CD4-positive, alpha-beta T cell treated with Interleukin-10 for 1 hour (primary cell): ENCODE results near the gene TMEM176A.
"Not testable (repeated sequence)": the region's sequence is repeated elsewhere in the genome, so short reads cannot be mapped to it uniquely, and the experiment has no call there.

Source experiments
- DNase-seq: peaks from one replicate; pipeline ENCODE4 v3.0.0-alpha.2; 2020

The TMEM176A gene

GRCh38 chr7:150800581-150801241 lies at the start of gene TMEM176A:
Gene TMEM176A, plus strand, starts transcription at chr7:150800769. Its CDS starts 782 bp downstream, at chr7:150801551.
- DNase-seq = peak; percentile 5

- no peak for DNase-seq
Measured at GRCh38 chr7:150751702-150752101, 48.9 kb upstream of the TMEM176A start.

- DNase-seq = no peak
Measured at GRCh38 chr7:150753239-150753638, 47.3 kb upstream of the TMEM176A start.

- peak; percentile 62 for DNase-seq
Measured at GRCh38 chr7:150753826-150754603, 46.6 kb upstream of the TMEM176A start.

GRCh38 chr7:150754951-150755350 lies 45.6 kb upstream of the TMEM176A start:
- DNase-seq = peak; percentile 38

- peak; percentile 89 for DNase-seq
Measured at GRCh38 chr7:150755473-150756099, 45.0 kb upstream of the TMEM176A start.

- DNase-seq = peak; percentile 44
Measured at GRCh38 chr7:150756166-150756565, 44.4 kb upstream of the TMEM176A start.

- peak; percentile 81 for DNase-seq
Measured at GRCh38 chr7:150756858-150757257, 43.7 kb upstream of the TMEM176A start.

- no peak for DNase-seq
Measured at GRCh38 chr7:150759479-150759878, 41.1 kb upstream of the TMEM176A start.

GRCh38 chr7:150766334-150766709 lies 34.2 kb upstream of the TMEM176A start:
- DNase-seq = no peak

- DNase-seq = no peak
Measured at GRCh38 chr7:150769768-150770167, 30.8 kb upstream of the TMEM176A start.

- not testable (repeated sequence) for DNase-seq
Measured at GRCh38 chr7:150774131-150774530, 26.4 kb upstream of the TMEM176A start.

GRCh38 chr7:150778014-150778737 lies 22.4 kb upstream of the TMEM176A start:
- DNase-seq = no peak

GRCh38 chr7:150778738-150779301 lies 21.7 kb upstream of the TMEM176A start:
- DNase-seq = peak; percentile 71

- no peak for DNase-seq
Measured at GRCh38 chr7:150780292-150780691, 20.3 kb upstream of the TMEM176A start.

GRCh38 chr7:150781103-150781502 lies 19.5 kb upstream of the TMEM176A start:
- no peak for DNase-seq

GRCh38 chr7:150781961-150782360 lies 18.6 kb upstream of the TMEM176A start:
- no peak for DNase-seq

- DNase-seq = no peak
Measured at GRCh38 chr7:150784120-150784736, 16.3 kb upstream of the TMEM176A start.

- DNase-seq = no peak
Measured at GRCh38 chr7:150784954-150785353, 15.6 kb upstream of the TMEM176A start.

- DNase-seq = peak; percentile 13
Measured at GRCh38 chr7:150787321-150788281, 13.0 kb upstream of the TMEM176A start.
